Ishikawa (cell line): Measurements from ENCODE around the gene HELZ2.

Experiments used
- CEBPB ChIP-seq: IDR thresholded peaks from 2 replicates; pipeline ENCODE4 v1.6.1; 2012
- CREB1 ChIP-seq: IDR thresholded peaks from 2 replicates; pipeline ENCODE4 v1.6.1; 2012; ENCODE audit warnings: low read depth
- EGR1 ChIP-seq: IDR thresholded peaks from 2 replicates; pipeline ENCODE4 v1.6.1; 2012
- EP300 ChIP-seq: IDR thresholded peaks from 2 replicates; pipeline ENCODE4 v1.6.1; 2012; ENCODE audit warnings: borderline replicate concordance
- FOXM1 ChIP-seq: IDR thresholded peaks from 2 replicates; pipeline ENCODE4 v1.6.1; 2012; ENCODE audit warnings: low read depth, borderline replicate concordance
- NFIC ChIP-seq: IDR thresholded peaks from 2 replicates; pipeline ENCODE4 v1.6.1; 2012
- RAD21 ChIP-seq: IDR thresholded peaks from 2 replicates; pipeline ENCODE4 v1.6.1; 2012; ENCODE audit warnings: low read depth
- REST ChIP-seq: IDR thresholded peaks from 2 replicates; pipeline ENCODE4 v1.6.1; 2012; ENCODE audit warnings: low read depth, mild to moderate bottlenecking
- TAF1 ChIP-seq: IDR thresholded peaks from 2 replicates; pipeline ENCODE4 v1.6.1; 2012; ENCODE audit warnings: low read depth, mild to moderate bottlenecking
- TCF12 ChIP-seq: IDR thresholded peaks from 2 replicates; pipeline ENCODE4 v1.6.1; 2012; ENCODE audit warnings: low read depth
- TEAD4 ChIP-seq: IDR thresholded peaks from 2 replicates; pipeline ENCODE4 v1.6.1; 2012
- YY1 ChIP-seq: IDR thresholded peaks from 2 replicates; pipeline ENCODE4 v1.6.1; 2012; ENCODE audit warnings: low read depth
- ZBTB7A ChIP-seq: IDR thresholded peaks from 2 replicates; pipeline ENCODE4 v1.6.1; 2012; ENCODE audit warnings: low read depth
- TF ChIP-seq, protein P1 (sequence below): IDR thresholded peaks from 2 replicates; pipeline ENCODE4 v1.6.1; 2012
- TF ChIP-seq, protein P2 (sequence below): IDR thresholded peaks from 2 replicates; pipeline ENCODE4 v1.6.1; 2012

The HELZ2 gene

DNA sequence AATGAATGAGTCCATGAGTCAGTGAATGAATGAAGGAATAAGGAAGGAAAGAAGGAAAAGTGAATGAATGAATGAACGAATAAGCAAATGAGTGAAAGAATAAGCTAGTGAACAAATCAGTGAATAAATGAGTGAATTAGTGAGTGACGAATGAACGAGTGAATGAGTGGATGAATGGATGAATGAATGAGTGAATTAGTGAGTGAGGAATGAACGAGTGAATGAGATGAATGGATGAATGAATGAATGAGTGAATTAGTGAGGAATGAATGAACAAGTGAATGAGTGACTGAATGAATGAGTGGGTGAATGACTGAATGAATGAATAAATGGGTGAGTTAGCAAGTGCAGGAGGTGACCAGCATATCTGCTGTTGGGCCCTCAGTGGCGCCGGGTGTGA lies 30.3 kb downstream of the HELZ2 start:
- TF ChIP-seq, protein P1, sequence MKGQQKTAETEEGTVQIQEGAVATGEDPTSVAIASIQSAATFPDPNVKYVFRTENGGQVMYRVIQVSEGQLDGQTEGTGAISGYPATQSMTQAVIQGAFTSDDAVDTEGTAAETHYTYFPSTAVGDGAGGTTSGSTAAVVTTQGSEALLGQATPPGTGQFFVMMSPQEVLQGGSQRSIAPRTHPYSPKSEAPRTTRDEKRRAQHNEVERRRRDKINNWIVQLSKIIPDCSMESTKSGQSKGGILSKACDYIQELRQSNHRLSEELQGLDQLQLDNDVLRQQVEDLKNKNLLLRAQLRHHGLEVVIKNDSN, result no peak
- TF ChIP-seq CEBPB, result no peak
- no peak for TF ChIP-seq TAF1
- TF ChIP-seq REST, result no peak
- TF ChIP-seq EP300, result no peak
- TF ChIP-seq EGR1, result no peak
- TF ChIP-seq, protein P2, sequence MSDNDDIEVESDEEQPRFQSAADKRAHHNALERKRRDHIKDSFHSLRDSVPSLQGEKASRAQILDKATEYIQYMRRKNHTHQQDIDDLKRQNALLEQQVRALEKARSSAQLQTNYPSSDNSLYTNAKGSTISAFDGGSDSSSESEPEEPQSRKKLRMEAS, result no peak
- TF ChIP-seq TEAD4, result no peak
- TF ChIP-seq RAD21, result no peak
- TF ChIP-seq FOXM1, result no peak
- no peak for TF ChIP-seq NFIC
- TF ChIP-seq TCF12, result no peak
- TF ChIP-seq ZBTB7A, result no peak
- TF ChIP-seq CREB1, result no peak

GRCh38 chr20:63543131-63543530 lies 30.9 kb downstream of the HELZ2 start:
- TF ChIP-seq TEAD4 (0 out of 2 replicates have a peak, but pooled peaks have one; percentile 46), CREB1 (no peak), TAF1 (no peak), NFIC (peak; percentile 86), TCF12 (peak; percentile 76), RAD21 (no peak), YY1 (no peak), EP300 (peak; percentile 75; the same call in 1 of the 2 replicates), FOXM1 (no peak), CEBPB (no peak)
- TF ChIP-seq, protein P2, result peak; percentile 31; the same call in 1 of the 2 replicates

- TF ChIP-seq EGR1 (0 out of 2 replicates have a peak, but pooled peaks have one; percentile 20), CREB1 (no peak), EP300 (no peak)
These were observed 31.3 kb downstream of the HELZ2 start for GRCh38 chr20:63542696-63543095.

- TF ChIP-seq EGR1, result no peak
- TF ChIP-seq TEAD4, result no peak
- TF ChIP-seq, protein P1, result no peak
- TF ChIP-seq REST, result no peak
- TF ChIP-seq TAF1, result no peak
- no peak for TF ChIP-seq CREB1
- TF ChIP-seq ZBTB7A, result no peak
These were observed 31.9 kb downstream of the HELZ2 start for GRCh38 chr20:63542031-63542559.

DNA sequence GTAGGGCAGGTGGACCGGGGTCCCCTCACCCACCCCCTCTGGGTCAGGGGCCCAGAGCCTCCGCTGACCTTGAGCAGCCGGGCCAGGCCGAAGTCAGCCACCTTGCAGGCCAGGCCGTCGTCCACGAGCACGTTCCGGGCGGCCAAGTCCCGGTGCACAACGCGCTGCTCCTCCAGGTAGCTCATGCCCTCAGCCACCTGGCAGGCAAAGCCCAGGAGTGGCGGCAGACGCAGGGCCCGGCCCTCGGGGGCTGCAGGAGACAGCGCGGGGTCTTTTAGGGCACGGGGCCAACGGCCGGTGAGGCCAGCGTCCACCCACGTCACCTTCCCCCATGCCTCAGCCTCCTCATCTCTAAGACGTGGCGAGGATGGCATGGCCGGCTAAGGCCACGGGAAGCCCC lies 32.7 kb downstream of the HELZ2 start:
- TF ChIP-seq EGR1 (no peak), EP300 (no peak), TCF12 (no peak), FOXM1 (no peak), CREB1 (no peak), ZBTB7A (no peak), TEAD4 (no peak), NFIC (no peak), REST (no peak), TAF1 (no peak)
